WTC11 (cell line): ENCODE results near the gene SLC30A5.
"Not testable (repeated sequence)": the region's sequence is repeated elsewhere in the genome, so short reads cannot be mapped to it uniquely, and the experiment has no call there.

Experiments used
- CTCF ChIP-seq: fragments of 200-600 bp; IDR thresholded peaks from 2 replicates; pipeline ENCODE4 v1.8.0; 2022; ENCODE audit warnings: antibody characterized with exemption
- NR3C1 ChIP-seq: sonication (generic); formaldehyde crosslinking; conservative IDR thresholded peaks from 2 replicates; pipeline ENCODE4 v1.8.1; 2023; ENCODE audit warnings: low read depth, mild to moderate bottlenecking, missing genetic modification reagents

- not testable (repeated sequence) for TF ChIP-seq NR3C1 (CRISPR knock-in tag); CTCF
Measured at GRCh38 chr5:69045213-69045612, 48.6 kb upstream of the SLC30A5 start.
